CD8-positive, alpha-beta memory T cell (primary cell): ENCODE measurements around the gene UST. TPM values are rescaled to one million over a fixed set of nuclear protein-coding genes. Genes with fewer than 3 reads are reported as not detected.
"Not testable (repeated sequence)": the region's sequence is repeated elsewhere in the genome, so short reads cannot be mapped to it uniquely, and the experiment has no call there.

Experiments used
- CTCF ChIA-PET: fragments of 350-600 bp; sonication (Branson Sonifier 250); formaldehyde crosslinking; loops from one replicate; lab custom pipeline; 2021; ENCODE audit warnings: antibody characterized with exemption; lab: Charles Lee
- POLR2A ChIA-PET: fragments of 350-600 bp; sonication (Branson Sonifier 250); formaldehyde crosslinking; loops from one replicate; lab custom pipeline; 2021; ENCODE audit warnings: antibody characterized with exemption; lab: Charles Lee
- DNase-seq, 5 donors: peaks; one replicate each; pipeline versions ENCODE4 v3.0.0 to v3.0.0-alpha.2; 2020 to 2022; ENCODE audit warnings: mixed read lengths in 1 of 5
- H3K27ac ChIP-seq: one replicate; pipeline ENCODE4 v1.7.0; 2013; ENCODE audit warnings: low read depth, mild to moderate bottlenecking, low read length, moderate library complexity
- H3K27me3 ChIP-seq: 2 replicates; pipeline ENCODE4 v1.7.0; 2013; ENCODE audit warnings: low read length, mild to moderate bottlenecking; ENCODE audit not compliant: insufficient read depth, poor library complexity, severe bottlenecking
- H3K36me3 ChIP-seq: 2 replicates; pipeline ENCODE4 v1.7.0; 2013; ENCODE audit warnings: mild to moderate bottlenecking, low read length, moderate library complexity; ENCODE audit not compliant: insufficient read depth
- H3K4me1 ChIP-seq: 2 replicates; pipeline ENCODE4 v1.7.0; 2013; ENCODE audit warnings: mild to moderate bottlenecking, low read length, moderate library complexity; ENCODE audit not compliant: insufficient read depth
- H3K4me3 ChIP-seq: 2 replicates; pipeline ENCODE4 v1.7.0; 2013; ENCODE audit warnings: mild to moderate bottlenecking, low read length
- H3K9me3 ChIP-seq: 2 replicates; pipeline ENCODE4 v1.7.0; 2013; ENCODE audit warnings: mild to moderate bottlenecking, low read length
- H3K27ac Mint-ChIP-seq, 8 donors: one replicate each; pipeline ENCODE4 v1.8.0; 2020 to 2021; ENCODE audit warnings: mixed read lengths in 8 of 8, mild to moderate bottlenecking in 6 of 8, inconsistent platforms in 3 of 8, moderate library complexity in 3 of 8
- H3K27me3 Mint-ChIP-seq, 2 donors: one replicate each; pipeline ENCODE4 v1.8.0; 2020 to 2021; ENCODE audit warnings: mixed read lengths in 2 of 2, mild to moderate bottlenecking in 1 of 2, moderate library complexity in 1 of 2
- H3K36me3 Mint-ChIP-seq, 3 donors: one replicate each; pipeline ENCODE4 v1.8.0; 2020 to 2021; ENCODE audit warnings: mixed read lengths in 3 of 3, inconsistent platforms in 1 of 3, mild to moderate bottlenecking in 1 of 3
- H3K4me1 Mint-ChIP-seq, 3 donors: one replicate each; pipeline ENCODE4 v1.8.0; 2020 to 2021; ENCODE audit warnings: mixed read lengths in 3 of 3, inconsistent platforms in 1 of 3, mild to moderate bottlenecking in 1 of 3
- H3K4me3 Mint-ChIP-seq, 7 donors: one replicate each; pipeline ENCODE4 v1.8.0; 2020 to 2021; ENCODE audit warnings: mixed read lengths in 7 of 7, mild to moderate bottlenecking in 6 of 7, moderate library complexity in 4 of 7, inconsistent platforms in 2 of 7
- H3K9me3 Mint-ChIP-seq, 5 donors: one replicate each; pipeline ENCODE4 v1.8.0; 2020 to 2022; ENCODE audit warnings: mixed read lengths in 5 of 5, mild to moderate bottlenecking in 3 of 5, moderate library complexity in 2 of 5, inconsistent platforms in 1 of 5
- polyA plus RNA-seq: library from polyadenylated mRNA; unstranded; fragments of 300-500 nt; fragmentation: Illumina TruSeq; gene quantifications from one replicate; pipeline ENCODE4 v1.2.3, GENCODE V29; 2021
- total RNA-seq, 2 experiments: library from RNA; stranded (reverse); gene quantifications; one replicate each; pipeline ENCODE4 v1.2.3, GENCODE V29; 2021

Gene UST
- total and polyA plus RNA-seq, 3 experiments from 2014 or later, result 2.4 to 7.8 (median 6.4) TPM

DNA sequence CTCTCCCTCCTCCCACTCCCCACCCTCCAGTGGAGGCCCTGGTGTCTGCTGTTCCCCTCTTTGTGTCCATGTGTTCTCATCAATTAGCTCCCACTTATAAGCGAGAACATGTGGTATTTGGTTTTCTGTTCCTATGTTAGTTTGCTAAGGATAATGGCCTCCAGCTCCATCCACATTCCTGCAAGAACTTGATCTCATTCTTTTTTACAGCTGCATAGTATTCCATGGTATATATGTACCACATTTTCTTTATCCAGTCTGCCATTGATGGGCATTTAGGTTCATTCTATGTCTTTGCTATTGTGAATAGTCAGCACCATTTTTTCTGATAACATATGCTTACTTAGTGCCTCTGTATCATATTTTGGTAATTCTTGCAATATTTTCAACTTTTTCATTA, 33.6 kb downstream of the UST start:
- Mint-ChIP-seq H3K27ac (peak overlapping the region in 5 of 8 donors; percentile 29 to 91 (median 73)), H3K4me1 (peaks cover 14 to 35% (median 30%) of the 10 kb centered on the region in 3 donors), H3K4me3 (peak overlapping the region in 2 of 7 donors; percentile 79 to 84)
- H3K27me3 Mint-ChIP-seq, H3K4me1 ChIP-seq, H3K36me3 ChIP-seq, H3K27ac ChIP-seq, H3K4me3 ChIP-seq, H3K9me3 Mint-ChIP-seq, H3K9me3 ChIP-seq, H3K27me3 ChIP-seq, H3K36me3 Mint-ChIP-seq, DNase-seq, POLR2A ChIA-PET: not testable (repeated sequence)
- CTCF ChIA-PET, result interaction anchor here (1.0 to 1.1 kb wide), 3 partner anchors 10 to 31 kb away, joined by 3 to 7 read pairs (median 4); no protein-coding TSS in a partner anchor

DNA sequence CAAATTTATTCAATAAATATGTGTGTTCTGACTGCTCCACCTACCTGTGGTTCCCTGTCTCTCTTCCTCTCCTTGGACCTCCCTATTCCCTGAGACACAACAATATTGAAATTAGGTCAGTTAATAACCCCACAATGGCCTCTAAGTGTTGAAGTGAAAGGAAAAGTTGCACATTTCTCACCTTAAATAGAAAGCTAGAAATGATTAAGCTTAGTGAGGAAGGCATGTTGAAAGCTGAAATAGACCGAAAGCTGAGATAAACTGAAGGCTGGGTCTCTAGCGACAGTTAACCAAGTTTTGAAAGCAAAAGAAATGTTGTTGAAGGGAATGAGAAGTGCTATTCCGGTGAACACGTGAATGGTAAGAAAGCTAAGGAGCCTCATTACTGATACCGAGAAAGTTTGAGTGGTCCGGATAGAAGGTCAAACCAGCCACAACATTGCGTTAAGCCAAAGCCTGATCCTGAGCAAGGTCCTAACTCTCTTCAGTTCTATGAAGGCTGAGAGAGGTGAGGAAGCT, 34.1 kb downstream of the UST start:
- no peak overlapping the region for H3K27ac ChIP-seq
- POLR2A ChIA-PET, result interaction anchor here (0.9 kb wide), 1 partner anchor 20 kb away, joined by 3 read pairs; no protein-coding TSS in a partner anchor

GRCh38 chr6:148789948-148790347, 43.1 kb downstream of the UST start:
- Mint-ChIP-seq H3K27me3 (peaks cover 0 to 1% of the 10 kb centered on the region in 2 donors), H3K36me3 (peaks cover 2 to 13% (median 4%) of the 10 kb centered on the region in 3 donors), H3K4me3 (no peak overlapping the region), H3K4me1 (peaks cover 0 to 30% (median 25%) of the 10 kb centered on the region in 3 donors), H3K27ac (no peak overlapping the region), H3K9me3 (peaks cover 0 to 7% (median 0%) of the 10 kb centered on the region in 5 donors)
- POLR2A ChIA-PET, result no interaction called here
- DNase-seq, result no peak
- Histone ChIP-seq H3K27ac (no peak overlapping the region), H3K36me3 (no peaks in the 10 kb centered on the region), H3K9me3 (peaks cover 5% of the 10 kb centered on the region), H3K27me3 (no peaks in the 10 kb centered on the region), H3K4me3 (no peak overlapping the region), H3K4me1 (no peaks in the 10 kb centered on the region)
- CTCF ChIA-PET, result interaction anchor here (1.1 kb wide), 1 partner anchor 8 kb away, joined by 3 read pairs; no protein-coding TSS in a partner anchor

More for the DNA sequence above, 34.1 kb downstream of the UST start:
- Mint-ChIP-seq H3K27ac (peak overlapping the region; percentile 32 to 91 (median 83)), H3K36me3 (no peaks in the 10 kb centered on the region), H3K4me1 (peaks cover 14 to 35% (median 30%) of the 10 kb centered on the region in 3 donors), H3K4me3 (peak overlapping the region; percentile 34 to 84 (median 73)), H3K9me3 (no peaks in the 10 kb centered on the region), H3K27me3 (peaks cover 0 to 2% of the 10 kb centered on the region in 2 donors)
- H3K4me3 ChIP-seq, result no peak overlapping the region
- H3K4me1 ChIP-seq, result peaks cover 3% of the 10 kb centered on the region
- H3K27me3 ChIP-seq, result no peaks in the 10 kb centered on the region
- H3K36me3 ChIP-seq, result no peaks in the 10 kb centered on the region
- H3K9me3 ChIP-seq, result no peaks in the 10 kb centered on the region
- CTCF ChIA-PET, result interaction anchor here (0.9 to 1.5 kb wide), 5 partner anchors 9 to 33 kb away, joined by 3 to 7 read pairs (median 4); no protein-coding TSS in a partner anchor
- no peak for DNase-seq

DNA sequence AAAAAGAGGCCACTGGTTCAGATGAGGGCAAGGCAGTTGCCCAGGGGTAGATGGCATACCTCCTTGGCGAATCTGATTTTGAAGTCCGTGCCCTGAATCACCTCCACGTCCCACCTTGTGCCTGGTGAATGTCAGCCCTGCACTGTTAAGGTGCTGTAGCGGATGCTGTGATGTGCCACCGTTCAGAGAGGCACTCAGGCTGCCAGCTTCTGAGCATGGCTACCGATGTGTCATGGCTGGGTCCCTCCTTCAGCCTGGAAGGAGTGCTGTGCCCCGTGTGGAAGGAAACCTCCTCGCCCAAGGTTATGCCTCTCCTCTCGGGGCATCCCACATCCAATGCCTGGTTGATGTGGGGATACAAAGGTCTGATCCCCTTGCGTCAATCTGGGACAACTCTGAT, 43.6 kb downstream of the UST start:
- Histone ChIP-seq H3K36me3 (no peaks in the 10 kb centered on the region), H3K4me3 (no peak overlapping the region), H3K27me3 (no peaks in the 10 kb centered on the region), H3K27ac (no peak overlapping the region), H3K9me3 (peaks cover 5% of the 10 kb centered on the region), H3K4me1 (no peaks in the 10 kb centered on the region)
- no peak for DNase-seq
- Mint-ChIP-seq H3K4me3 (no peak overlapping the region), H3K27ac (no peak overlapping the region), H3K9me3 (peaks cover 0 to 7% (median 0%) of the 10 kb centered on the region in 5 donors), H3K36me3 (peaks cover 2 to 13% (median 4%) of the 10 kb centered on the region in 3 donors), H3K4me1 (peaks cover 0 to 33% (median 25%) of the 10 kb centered on the region in 3 donors), H3K27me3 (peaks cover 0 to 1% of the 10 kb centered on the region in 2 donors)
- CTCF ChIA-PET, result interaction anchor here (1.1 kb wide), 1 partner anchor 9 kb away, joined by 3 read pairs; no protein-coding TSS in a partner anchor
- POLR2A ChIA-PET, result no interaction called here

DNA sequence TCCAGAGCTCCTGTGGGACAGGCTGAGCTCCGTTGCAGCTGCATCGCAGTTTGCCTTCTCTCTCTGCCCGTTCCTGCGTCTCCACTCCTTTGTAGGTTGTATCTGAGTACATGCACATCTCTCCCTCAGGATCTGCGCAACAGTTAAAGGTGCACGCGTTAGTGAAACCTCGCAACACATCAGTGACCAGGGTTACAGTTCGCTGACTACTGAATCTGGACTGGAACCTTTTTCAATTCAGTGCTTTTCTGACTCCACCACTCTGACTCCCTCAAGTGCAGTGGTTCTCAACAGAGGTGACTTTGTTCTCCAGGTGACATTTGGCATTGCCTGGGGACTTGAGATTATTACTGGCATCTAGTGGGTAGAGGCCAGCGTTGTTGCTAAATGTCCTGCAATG, 44.0 kb downstream of the UST start:
- peaks cover 0 to 33% (median 25%) of the 10 kb centered on the region in 3 donors for H3K4me1 Mint-ChIP-seq
- peaks cover 2 to 13% (median 4%) of the 10 kb centered on the region in 3 donors for H3K36me3 Mint-ChIP-seq
- no peaks in the 10 kb centered on the region for H3K27me3 ChIP-seq
- H3K9me3 Mint-ChIP-seq, result peaks cover 0 to 7% (median 0%) of the 10 kb centered on the region in 5 donors
- no peak for DNase-seq
- H3K27ac Mint-ChIP-seq, result no peak overlapping the region
- CTCF ChIA-PET, result no interaction called here
- H3K36me3 ChIP-seq, result no peaks in the 10 kb centered on the region
- no peak overlapping the region for H3K4me3 ChIP-seq
- no peaks in the 10 kb centered on the region for H3K4me1 ChIP-seq
- H3K27ac ChIP-seq, result no peak overlapping the region
- POLR2A ChIA-PET, result no interaction called here
- peaks cover 5% of the 10 kb centered on the region for H3K9me3 ChIP-seq
- no peak overlapping the region for H3K4me3 Mint-ChIP-seq
- H3K27me3 Mint-ChIP-seq, result peaks cover 0 to 1% of the 10 kb centered on the region in 2 donors

GRCh38 chr6:148791372-148791771, 44.5 kb downstream of the UST start:
- peaks cover 5% of the 10 kb centered on the region for H3K9me3 ChIP-seq
- Mint-ChIP-seq H3K36me3 (peaks cover 2 to 13% (median 4%) of the 10 kb centered on the region in 3 donors), H3K27ac (no peak overlapping the region), H3K27me3 (peaks cover 0 to 1% of the 10 kb centered on the region in 2 donors), H3K9me3 (peaks cover 0 to 7% (median 0%) of the 10 kb centered on the region in 5 donors), H3K4me1 (peaks cover 0 to 32% (median 23%) of the 10 kb centered on the region in 3 donors), H3K4me3 (no peak overlapping the region)
- no peaks in the 10 kb centered on the region for H3K27me3 ChIP-seq
- ChIA-PET POLR2A (no interaction called here), CTCF (no interaction called here)
- H3K36me3 ChIP-seq, result no peaks in the 10 kb centered on the region
- H3K4me1 ChIP-seq, result no peaks in the 10 kb centered on the region
- H3K4me3 ChIP-seq, result no peak overlapping the region
- no peak for DNase-seq
- no peak overlapping the region for H3K27ac ChIP-seq

GRCh38 chr6:148793721-148794120, 46.9 kb downstream of the UST start:
- no peak for DNase-seq
- Histone ChIP-seq H3K27ac (no peak overlapping the region), H3K9me3 (peaks cover 5% of the 10 kb centered on the region), H3K27me3 (no peaks in the 10 kb centered on the region), H3K4me1 (no peaks in the 10 kb centered on the region), H3K4me3 (no peak overlapping the region), H3K36me3 (no peaks in the 10 kb centered on the region)
- Mint-ChIP-seq H3K4me3 (no peak overlapping the region), H3K36me3 (peaks cover 2 to 13% (median 4%) of the 10 kb centered on the region in 3 donors), H3K4me1 (peaks cover 13 to 40% (median 34%) of the 10 kb centered on the region in 3 donors), H3K9me3 (peaks cover 0 to 7% (median 0%) of the 10 kb centered on the region in 5 donors), H3K27me3 (peaks cover 0 to 1% of the 10 kb centered on the region in 2 donors), H3K27ac (no peak overlapping the region)
- ChIA-PET CTCF (no interaction called here), POLR2A (no interaction called here)

DNA sequence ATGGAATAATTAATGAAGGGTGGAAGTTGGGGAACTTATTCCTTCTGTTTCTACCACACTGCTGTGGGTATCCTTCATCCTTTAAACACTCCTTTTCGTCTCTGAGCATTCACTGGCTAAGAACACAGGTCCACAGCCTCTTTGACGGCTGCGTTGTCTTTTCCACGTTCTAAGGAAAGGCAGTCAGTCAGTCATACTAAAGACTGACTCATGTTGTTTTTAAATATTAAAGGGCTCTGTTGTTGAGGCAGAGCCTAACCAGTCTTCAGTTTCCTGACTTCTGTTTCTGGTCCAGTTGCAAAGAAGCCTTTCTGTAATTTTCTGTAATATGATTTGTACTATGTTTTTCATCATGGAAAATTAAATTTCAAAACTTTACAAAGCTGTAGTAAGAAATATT, 48.0 kb downstream of the UST start:
- Histone ChIP-seq H3K36me3 (no peaks in the 10 kb centered on the region), H3K9me3 (peaks cover 5% of the 10 kb centered on the region), H3K27me3 (no peaks in the 10 kb centered on the region), H3K4me3 (no peak overlapping the region), H3K4me1 (no peaks in the 10 kb centered on the region), H3K27ac (no peak overlapping the region)
- peaks cover 2 to 13% (median 4%) of the 10 kb centered on the region in 3 donors for H3K36me3 Mint-ChIP-seq
- ChIA-PET CTCF (no interaction called here), POLR2A (no interaction called here)
- H3K4me3 Mint-ChIP-seq, result no peak overlapping the region
- H3K27me3 Mint-ChIP-seq, result peaks cover 0 to 1% of the 10 kb centered on the region in 2 donors
- H3K4me1 Mint-ChIP-seq, result peaks cover 13 to 41% (median 39%) of the 10 kb centered on the region in 3 donors
- H3K27ac Mint-ChIP-seq, result no peak overlapping the region
- peaks cover 0 to 7% (median 0%) of the 10 kb centered on the region in 5 donors for H3K9me3 Mint-ChIP-seq
- no peak for DNase-seq
